NCI-H510A (cell line): ENCODE data around the gene TBL1X.
"Not testable (repeated sequence)": the region's sequence is repeated elsewhere in the genome, so short reads cannot be mapped to it uniquely, and the experiment has no call there.

ENCODE experiments used
- DNase-seq: peaks from one replicate; lab custom pipeline; 2025; lab: John Stamatoyannopoulos, UW

Gene TBL1X

GRCh38 chrX:9464435-9465371 lies at the start of gene TBL1X:
TBL1X (plus strand) TSS chrX:9465058; CDS start chrX:9653587, 188,529 bp downstream.
- DNase-seq, result peak; percentile 31

GRCh38 chrX:9416562-9417348 lies 48.1 kb upstream of the TBL1X start:
- DNase-seq, result no peak

GRCh38 chrX:9418262-9418661 lies 46.6 kb upstream of the TBL1X start:
- DNase-seq, result no peak

GRCh38 chrX:9420275-9421265 lies 44.3 kb upstream of the TBL1X start:
- DNase-seq, result no peak

GRCh38 chrX:9429767-9430166 lies 35.1 kb upstream of the TBL1X start:
- peak; percentile 66 for DNase-seq

- DNase-seq, result no peak
These were observed 34.4 kb upstream of the TBL1X start for GRCh38 chrX:9430346-9430921.

GRCh38 chrX:9431281-9431680 lies 33.6 kb upstream of the TBL1X start:
- DNase-seq, result no peak

- DNase-seq, result no peak
These were observed 31.3 kb upstream of the TBL1X start for GRCh38 chrX:9433596-9433995.

GRCh38 chrX:9434051-9434550 lies 30.8 kb upstream of the TBL1X start:
- DNase-seq, result no peak

GRCh38 chrX:9435086-9435485 lies 29.8 kb upstream of the TBL1X start:
- not testable (repeated sequence) for DNase-seq

GRCh38 chrX:9436812-9437211 lies 28.0 kb upstream of the TBL1X start:
- no peak for DNase-seq

- no peak for DNase-seq
These were observed 25.8 kb upstream of the TBL1X start for GRCh38 chrX:9438933-9439494.

GRCh38 chrX:9440116-9440844 lies 24.6 kb upstream of the TBL1X start:
- DNase-seq, result no peak

- DNase-seq, result no peak
These were observed 22.8 kb upstream of the TBL1X start for GRCh38 chrX:9442056-9442455.

GRCh38 chrX:9443327-9443726 lies 21.5 kb upstream of the TBL1X start:
- peak; percentile 56 for DNase-seq

GRCh38 chrX:9447906-9448305 lies 17.0 kb upstream of the TBL1X start:
- DNase-seq, result no peak

GRCh38 chrX:9456250-9457074 lies 8.4 kb upstream of the TBL1X start:
- DNase-seq, result no peak

- DNase-seq, result not testable (repeated sequence)
These were observed 6.8 kb upstream of the TBL1X start for GRCh38 chrX:9458034-9458433.

- DNase-seq, result no peak
These were observed 6.3 kb upstream of the TBL1X start for GRCh38 chrX:9458516-9459078.
